ENCODE results near the gene SEMA4C.
"Not testable (repeated sequence)": the region's sequence is repeated elsewhere in the genome, so short reads cannot be mapped to it uniquely, and the experiment has no call there.

SEMA4C gene

GRCh38 chr2:96866986-96867755 lies 2.7 kb downstream of the SEMA4C start:
- no peak for DNase-seq (ENCODE audit: low read depth in 2 of 3, low spot score in 2 of 3)

- DNase-seq (ENCODE audit: low read depth in 2 of 3, low spot score in 2 of 3): no peak
Observed at GRCh38 chr2:96866586-96866985, 3.3 kb downstream of the SEMA4C start.

GRCh38 chr2:96866149-96866548 lies 3.7 kb downstream of the SEMA4C start:
- DNase-seq (ENCODE audit: low read depth in 2 of 3, low spot score in 2 of 3): no peak

- DNase-seq (ENCODE audit: low read depth in 2 of 3, low spot score in 2 of 3): no peak
Observed at GRCh38 chr2:96865654-96866053, 4.2 kb downstream of the SEMA4C start.

- no peak for DNase-seq (ENCODE audit: low read depth in 2 of 3, low spot score in 2 of 3)
Observed at GRCh38 chr2:96864343-96865091, 5.4 kb downstream of the SEMA4C start.

GRCh38 chr2:96863575-96864342 lies 6.1 kb downstream of the SEMA4C start:
- no peak for DNase-seq (ENCODE audit: low read depth in 2 of 3, low spot score in 2 of 3)

- not testable (repeated sequence) for DNase-seq (ENCODE audit: low read depth in 2 of 3, low spot score in 2 of 3)
Observed at GRCh38 chr2:96863056-96863455, 6.8 kb downstream of the SEMA4C start.

- DNase-seq (ENCODE audit: low read depth in 2 of 3, low spot score in 2 of 3): no peak
Observed at GRCh38 chr2:96861074-96861473, 8.8 kb downstream of the SEMA4C start.

GRCh38 chr2:96860065-96861029 lies 9.5 kb downstream of the SEMA4C start:
- DNase-seq (ENCODE audit: low read depth in 2 of 3, low spot score in 2 of 3): no peak

- DNase-seq (ENCODE audit: low read depth in 2 of 3, low spot score in 2 of 3): no peak
Observed at GRCh38 chr2:96859681-96860064, 10.2 kb downstream of the SEMA4C start.

GRCh38 chr2:96859099-96859649 lies 10.7 kb downstream of the SEMA4C start:
- no peak for DNase-seq (ENCODE audit: low read depth in 2 of 3, low spot score in 2 of 3)

GRCh38 chr2:96857667-96858372 lies 12.1 kb downstream of the SEMA4C start, which contains the start of gene ANKRD39:
TSS of gene ANKRD39 (minus strand) at chr2:96858016. CDS start at chr2:96857987, 29 bp downstream.
- DNase-seq (ENCODE audit: low read depth in 2 of 3, low spot score in 2 of 3): peak; percentile 86 to 97 (median 88)

- no peak for DNase-seq (ENCODE audit: low read depth in 2 of 3, low spot score in 2 of 3)
Observed at GRCh38 chr2:96856776-96857666, 12.9 kb downstream of the SEMA4C start.

GRCh38 chr2:96853321-96853720 lies 16.6 kb downstream of the SEMA4C start:
- no peak for DNase-seq (ENCODE audit: low read depth in 2 of 3, low spot score in 2 of 3)

- no peak for DNase-seq (ENCODE audit: low read depth in 2 of 3, low spot score in 2 of 3)
Observed at GRCh38 chr2:96852667-96853066, 17.2 kb downstream of the SEMA4C start.

- DNase-seq (ENCODE audit: low read depth in 2 of 3, low spot score in 2 of 3): no peak
Observed at GRCh38 chr2:96848264-96848663, 21.6 kb downstream of the SEMA4C start.

- no peak for DNase-seq (ENCODE audit: low read depth in 2 of 3, low spot score in 2 of 3)
Observed at GRCh38 chr2:96847586-96847985, 22.3 kb downstream of the SEMA4C start.

GRCh38 chr2:96846825-96847224 lies 23.1 kb downstream of the SEMA4C start:
- DNase-seq (ENCODE audit: low read depth in 2 of 3, low spot score in 2 of 3): no peak

- no peak for DNase-seq (ENCODE audit: low read depth in 2 of 3, low spot score in 2 of 3)
Observed at GRCh38 chr2:96844405-96844808, 25.5 kb downstream of the SEMA4C start.
